ENCODE data around the gene NOX3. TPM values are rescaled to one million over a fixed set of nuclear protein-coding genes. Genes with fewer than 3 reads are reported as not detected.

Gene NOX3
- total RNA-seq, 3 donors from 2014 or later = not detected

DNA sequence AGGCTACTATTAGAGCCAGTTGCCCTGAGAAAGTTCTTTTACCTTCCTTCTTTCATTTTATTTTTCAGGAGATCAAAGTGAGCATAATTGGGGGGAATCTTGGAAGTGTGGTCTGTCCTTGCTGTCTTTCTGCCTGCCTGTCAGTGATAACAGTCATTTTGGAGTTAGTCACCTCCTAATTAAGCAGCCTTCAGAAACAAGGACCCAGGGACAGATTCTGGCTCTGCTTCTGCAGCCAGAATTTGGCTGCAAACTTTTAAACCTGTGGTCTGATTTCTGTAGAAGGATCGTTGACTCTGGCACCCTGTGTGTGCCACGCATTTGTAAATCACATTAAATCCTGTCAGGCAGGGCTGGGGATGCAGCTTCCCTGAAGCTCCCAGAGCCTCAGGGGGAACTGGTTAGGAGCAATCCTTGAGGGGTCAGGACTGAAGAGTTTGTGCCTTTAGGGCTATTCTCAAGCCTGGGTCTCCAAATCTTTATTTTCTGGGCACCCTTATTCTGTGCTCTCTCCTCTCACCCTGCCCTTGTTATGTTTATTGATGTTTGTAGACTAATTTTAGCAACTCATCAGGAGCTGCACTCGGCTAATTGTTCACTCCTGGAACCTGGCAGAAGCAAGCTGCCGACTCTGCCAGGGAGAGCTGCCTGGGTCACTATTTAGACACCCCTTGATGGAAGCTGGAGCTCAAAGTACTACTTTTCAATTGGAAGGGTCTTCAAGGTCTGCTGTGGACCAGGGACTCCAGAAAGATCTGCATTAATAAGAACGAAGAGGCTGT is 6.8 kb downstream of the NOX3 start:
- Histone ChIP-seq H3K9me3 (no peaks in the 10 kb centered on the region), H3K4me1 (ENCODE audit: low read depth) (no peaks in the 10 kb centered on the region), H3K36me3 (ENCODE audit: low read depth) (no peaks in the 10 kb centered on the region), H3K4me3 (no peak overlapping the region)
- TF ChIP-seq, protein P1, sequence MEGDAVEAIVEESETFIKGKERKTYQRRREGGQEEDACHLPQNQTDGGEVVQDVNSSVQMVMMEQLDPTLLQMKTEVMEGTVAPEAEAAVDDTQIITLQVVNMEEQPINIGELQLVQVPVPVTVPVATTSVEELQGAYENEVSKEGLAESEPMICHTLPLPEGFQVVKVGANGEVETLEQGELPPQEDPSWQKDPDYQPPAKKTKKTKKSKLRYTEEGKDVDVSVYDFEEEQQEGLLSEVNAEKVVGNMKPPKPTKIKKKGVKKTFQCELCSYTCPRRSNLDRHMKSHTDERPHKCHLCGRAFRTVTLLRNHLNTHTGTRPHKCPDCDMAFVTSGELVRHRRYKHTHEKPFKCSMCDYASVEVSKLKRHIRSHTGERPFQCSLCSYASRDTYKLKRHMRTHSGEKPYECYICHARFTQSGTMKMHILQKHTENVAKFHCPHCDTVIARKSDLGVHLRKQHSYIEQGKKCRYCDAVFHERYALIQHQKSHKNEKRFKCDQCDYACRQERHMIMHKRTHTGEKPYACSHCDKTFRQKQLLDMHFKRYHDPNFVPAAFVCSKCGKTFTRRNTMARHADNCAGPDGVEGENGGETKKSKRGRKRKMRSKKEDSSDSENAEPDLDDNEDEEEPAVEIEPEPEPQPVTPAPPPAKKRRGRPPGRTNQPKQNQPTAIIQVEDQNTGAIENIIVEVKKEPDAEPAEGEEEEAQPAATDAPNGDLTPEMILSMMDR (IDR thresholded peaks at IDR 0.05) = no peak
- intact Hi-C loops (cut with DNase I, micrococcal nuclease) = no loop called here
- DNase-seq (no peak), ATAC-seq (no peak)

DNA sequence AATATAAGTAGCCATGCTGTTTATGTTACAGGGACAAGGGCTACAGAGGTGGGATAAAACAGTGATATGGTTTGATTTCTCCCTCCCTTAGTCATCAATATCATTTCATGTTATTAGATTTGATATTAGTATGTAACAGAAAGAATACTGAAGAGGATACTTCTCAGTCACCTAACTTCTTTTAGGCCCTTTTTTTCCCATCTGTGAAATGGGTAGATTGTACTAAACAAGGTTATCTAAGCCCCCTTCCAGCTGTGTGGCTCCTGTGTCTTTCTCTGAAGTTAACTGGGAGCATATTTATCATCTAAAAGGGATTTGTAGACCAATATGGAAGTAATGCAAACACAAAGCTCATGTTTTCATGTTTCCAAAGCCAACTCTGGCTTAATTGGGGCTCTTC is 7.7 kb downstream of the NOX3 start:
- no peak for DNase-seq

DNA sequence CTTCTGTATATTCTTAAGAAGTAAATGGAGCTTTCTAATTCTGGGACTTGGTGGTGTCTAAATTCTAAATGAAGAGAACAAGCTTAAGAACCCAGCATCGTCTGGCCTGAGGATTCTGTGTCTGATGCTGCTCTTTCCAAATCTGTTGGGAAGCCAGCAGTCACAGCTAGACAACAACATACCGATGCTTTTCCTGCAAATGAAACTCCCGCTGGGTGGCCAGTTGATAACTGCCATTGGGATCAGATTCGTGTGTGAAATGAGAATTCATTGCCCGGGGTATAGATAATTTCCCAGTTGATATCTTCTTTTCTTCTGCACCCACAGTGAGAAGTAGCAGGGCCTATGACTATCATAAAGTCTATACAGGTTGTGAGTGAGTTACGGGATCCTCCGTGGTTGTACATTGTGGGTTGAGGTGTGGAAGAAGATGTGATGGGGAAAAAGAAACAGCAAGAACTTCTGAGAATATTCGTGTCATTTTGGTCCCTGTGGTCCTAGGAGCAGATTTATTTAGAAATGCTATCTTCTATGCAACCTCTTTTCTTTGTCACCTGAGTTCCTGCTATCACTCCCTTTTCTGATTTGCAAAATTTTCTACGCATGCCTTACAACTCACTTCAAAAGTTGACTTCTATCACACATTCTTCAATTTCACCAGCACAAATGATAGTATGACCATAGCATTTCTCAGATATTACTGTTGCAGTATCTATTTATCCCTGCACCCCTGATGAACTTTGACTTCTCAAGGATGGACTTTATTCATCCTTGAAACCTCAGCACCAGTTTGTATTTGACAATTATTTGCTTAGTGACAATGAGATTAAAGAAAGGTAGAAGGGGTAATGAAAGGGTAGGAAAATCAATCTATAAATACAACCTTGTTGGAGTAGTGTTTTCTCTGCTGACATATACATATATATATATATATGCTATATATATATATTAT is 10.4 kb downstream of the NOX3 start:
- Histone ChIP-seq H3K4me1 (ENCODE audit: low read depth) (no peaks in the 10 kb centered on the region), H3K36me3 (ENCODE audit: low read depth) (no peaks in the 10 kb centered on the region), H3K9me3 (no peaks in the 10 kb centered on the region), H3K4me3 (no peak overlapping the region)
- no peak for ATAC-seq
- intact Hi-C loops (cut with DNase I, micrococcal nuclease) = no loop called here
- TF ChIP-seq, protein P1 (IDR thresholded peaks at IDR 0.05) = no peak
- DNase-seq = no peak

More for the DNA sequence above, 7.7 kb downstream of the NOX3 start:
- ATAC-seq = no peak
- Histone ChIP-seq H3K9me3 (no peaks in the 10 kb centered on the region), H3K36me3 (ENCODE audit: low read depth) (no peaks in the 10 kb centered on the region), H3K4me1 (ENCODE audit: low read depth) (no peaks in the 10 kb centered on the region), H3K4me3 (no peak overlapping the region)
- intact Hi-C loops (cut with DNase I, micrococcal nuclease) = no loop called here
- TF ChIP-seq, protein P1 (IDR thresholded peaks at IDR 0.05) = no peak

DNA sequence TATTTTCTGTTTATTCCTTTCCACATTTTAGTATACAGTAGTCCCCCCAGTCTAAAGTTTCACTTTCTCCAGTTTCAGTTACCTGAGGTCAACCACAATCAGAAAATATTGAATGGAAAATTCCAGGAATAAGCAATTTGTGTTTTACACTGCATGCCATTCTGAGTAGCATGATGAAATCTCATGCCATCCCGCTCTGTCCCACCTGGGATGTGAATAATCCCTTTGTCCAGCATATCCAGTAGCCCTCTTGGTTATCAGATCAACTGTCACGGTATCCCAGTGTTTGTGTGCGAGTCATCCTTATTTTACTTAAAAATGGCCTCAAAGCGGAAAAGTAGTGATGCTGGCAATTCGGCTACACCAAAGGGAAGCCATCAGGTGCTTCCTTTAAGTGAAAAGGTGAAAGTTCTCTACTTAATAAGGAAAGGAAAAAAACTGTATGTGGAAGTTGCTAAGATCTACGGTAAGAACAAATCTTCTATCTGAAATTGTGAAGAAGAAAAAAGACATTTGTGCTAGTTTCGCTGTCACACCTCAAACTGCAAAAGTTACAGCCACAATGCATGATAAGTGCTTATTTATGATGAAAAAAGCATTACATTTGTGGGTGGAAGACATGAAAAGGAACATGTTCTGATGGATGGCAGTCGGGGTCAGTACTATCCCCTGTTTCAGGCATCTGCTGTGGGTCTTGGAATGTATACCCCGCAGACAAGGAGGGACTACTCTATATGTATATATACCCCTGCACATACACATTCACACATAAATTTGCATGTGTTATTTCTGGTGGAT is 11.3 kb downstream of the NOX3 start:
- TF ChIP-seq, protein P1 (IDR thresholded peaks at IDR 0.05) = no peak
- DNase-seq (no peak), ATAC-seq (no peak)
- Histone ChIP-seq H3K4me3 (no peak overlapping the region), H3K4me1 (ENCODE audit: low read depth) (no peaks in the 10 kb centered on the region), H3K9me3 (no peaks in the 10 kb centered on the region), H3K36me3 (ENCODE audit: low read depth) (no peaks in the 10 kb centered on the region)
- intact Hi-C loops (cut with DNase I, micrococcal nuclease) = no loop called here

DNA sequence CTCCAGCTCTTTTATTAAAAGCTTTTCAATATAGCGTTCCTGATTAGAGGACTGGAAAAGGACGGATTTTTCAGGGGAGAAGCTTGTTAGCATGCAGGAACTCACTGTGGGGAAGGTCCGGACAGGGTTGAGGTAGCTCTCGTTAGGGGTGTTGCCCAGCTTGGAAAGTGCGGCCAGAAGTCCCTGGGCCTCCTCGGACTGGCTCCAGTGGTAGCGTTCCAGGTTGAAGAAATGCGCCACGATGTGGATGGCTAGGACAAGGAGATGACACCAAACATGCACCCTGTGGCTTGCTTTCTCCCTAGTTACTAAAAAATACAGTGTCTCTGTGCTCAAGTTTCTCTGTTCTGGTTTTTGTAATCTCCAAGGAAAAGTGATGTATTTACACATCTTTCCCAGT is 12.5 kb downstream of the NOX3 start:
- DNase-seq (no peak), ATAC-seq (no peak)
- intact Hi-C loops (cut with DNase I, micrococcal nuclease) = no loop called here
- H3K9me3 ChIP-seq = no peaks in the 10 kb centered on the region
- TF ChIP-seq, protein P1 (IDR thresholded peaks at IDR 0.05) = no peak
- H3K4me3 ChIP-seq = no peak overlapping the region
- no peaks in the 10 kb centered on the region for H3K36me3 ChIP-seq (ENCODE audit: low read depth)
- H3K4me1 ChIP-seq (ENCODE audit: low read depth) = no peaks in the 10 kb centered on the region
